Neuron (in vitro differentiated cells): ENCODE data around the gene TDP1.
"Not testable (repeated sequence)": the region's sequence is repeated elsewhere in the genome, so short reads cannot be mapped to it uniquely, and the experiment has no call there.

Experiments used
- H2AFZ ChIP-seq: one replicate; pipeline ENCODE4 v1.6.1; 2013; ENCODE audit warnings: low read depth, mild to moderate bottlenecking, inconsistent platforms, low read length, moderate library complexity
- H3K27me3 ChIP-seq: one replicate; pipeline ENCODE4 v1.6.1; 2013; ENCODE audit warnings: low read length; ENCODE audit not compliant: insufficient read depth
- H3K36me3 ChIP-seq: one replicate; pipeline ENCODE4 v1.6.1; 2013; ENCODE audit warnings: low read length; ENCODE audit not compliant: insufficient read depth
- H3K4me1 ChIP-seq: one replicate; pipeline ENCODE4 v1.6.1; 2013; ENCODE audit warnings: low read length; ENCODE audit not compliant: insufficient read depth
- H3K4me3 ChIP-seq: 2 replicates; pipeline ENCODE4 v1.5.1; 2013; ENCODE audit warnings: mild to moderate bottlenecking, low read length, moderate library complexity
- H3K9me3 ChIP-seq: one replicate; pipeline ENCODE4 v1.6.1; 2013; ENCODE audit warnings: low read length

The TDP1 gene

DNA sequence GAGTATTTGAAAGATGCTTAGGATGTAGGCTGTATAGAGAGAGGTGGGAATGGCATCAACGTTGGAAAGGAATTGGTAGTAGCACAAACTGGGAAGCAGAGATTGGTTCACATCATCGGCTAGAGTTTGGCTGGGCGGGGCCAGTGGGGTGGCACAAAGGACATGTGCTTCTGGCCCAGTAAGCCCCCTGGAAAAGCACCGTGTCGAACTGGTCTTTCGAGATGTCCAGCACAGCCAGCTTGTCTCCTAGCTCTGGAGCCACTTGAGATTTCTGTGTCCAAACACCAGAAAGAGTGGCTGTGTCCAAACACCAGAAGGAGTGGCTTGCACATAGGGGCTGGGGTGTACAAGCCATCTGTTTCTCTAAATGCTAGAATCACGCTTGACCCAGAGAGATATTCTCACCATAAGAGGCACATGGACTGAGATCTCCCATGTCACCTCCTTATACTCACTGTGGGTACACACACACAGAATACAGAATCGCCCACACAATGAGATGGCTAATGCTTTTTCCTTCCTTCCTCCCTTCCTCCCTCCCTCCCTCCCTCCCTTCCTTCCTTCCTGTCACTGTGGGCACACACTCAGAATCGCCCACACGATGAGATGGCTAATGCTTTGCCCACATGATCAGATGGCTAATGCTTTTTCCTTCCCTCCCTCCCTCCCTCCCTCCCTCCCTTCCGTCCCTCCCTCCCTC lies 64.2 kb downstream of the TDP1 start:
- Histone ChIP-seq H3K36me3 (peaks cover 68% of the 10 kb centered on the region), H3K4me3 (no peak overlapping the region), H3K9me3 (no peaks in the 10 kb centered on the region), H3K4me1 (no peaks in the 10 kb centered on the region), H2AFZ (no peak overlapping the region), H3K27me3 (no peaks in the 10 kb centered on the region)

DNA sequence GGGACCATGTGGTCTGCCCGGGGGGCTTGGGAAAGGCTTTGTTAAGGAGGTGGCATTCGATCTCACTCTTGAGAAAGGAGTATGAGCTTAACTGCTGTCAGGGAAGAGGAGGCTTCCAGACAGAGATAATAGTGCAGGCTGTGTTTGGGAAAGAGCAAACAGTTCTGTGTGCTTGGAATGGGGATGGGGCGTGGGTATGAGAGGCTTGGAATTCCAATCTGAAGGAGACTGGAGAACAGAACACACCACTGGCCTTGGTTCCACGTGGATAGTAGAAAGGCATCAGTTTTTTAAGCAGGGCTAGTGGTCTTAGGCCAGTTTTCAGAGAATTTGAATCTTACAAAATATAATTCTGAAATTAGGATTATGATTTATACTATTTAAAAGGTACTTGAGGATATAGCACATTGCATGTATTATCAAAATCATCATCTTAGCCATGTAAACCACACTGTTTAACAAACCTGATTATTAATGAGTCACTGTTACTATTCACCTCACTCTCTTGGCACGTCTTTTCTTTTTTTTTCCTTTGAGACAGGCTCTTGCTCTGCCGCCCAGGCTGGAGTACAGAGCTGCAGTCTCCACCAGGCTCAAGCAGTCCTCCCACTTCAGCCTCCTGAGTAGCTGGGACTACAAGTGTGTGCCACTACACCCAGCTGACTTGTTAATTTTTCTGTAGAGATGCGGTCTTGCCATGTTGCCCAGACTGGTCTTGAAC lies 67.6 kb downstream of the TDP1 start:
- no peaks in the 10 kb centered on the region for H3K27me3 ChIP-seq
- peaks cover 71% of the 10 kb centered on the region for H3K36me3 ChIP-seq
- H3K9me3 ChIP-seq: no peaks in the 10 kb centered on the region
- no peaks in the 10 kb centered on the region for H3K4me1 ChIP-seq
- H3K4me3 ChIP-seq: no peak overlapping the region
- no peak overlapping the region for H2AFZ ChIP-seq

DNA sequence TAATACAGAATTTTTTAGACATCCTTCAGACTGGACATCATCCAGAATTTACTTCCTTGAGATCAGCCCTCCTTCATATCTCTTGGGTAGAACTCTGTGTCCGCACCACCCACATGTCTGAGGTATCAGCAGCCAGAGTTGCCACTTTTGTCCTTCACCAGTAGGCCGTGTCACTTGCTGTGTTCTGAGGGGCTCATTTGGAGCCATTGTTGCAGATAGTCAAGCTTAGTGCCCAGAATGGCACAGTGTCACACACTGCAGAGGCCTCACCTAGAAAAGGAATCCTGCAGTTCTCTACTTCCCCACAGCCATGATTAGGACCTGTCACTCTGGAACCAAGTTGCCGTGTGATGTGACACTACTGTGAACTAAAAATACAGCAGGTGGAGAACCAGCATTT lies 69.2 kb downstream of the TDP1 start:
- Histone ChIP-seq H3K27me3 (no peaks in the 10 kb centered on the region), H3K36me3 (peaks cover 61% of the 10 kb centered on the region), H3K4me1 (no peaks in the 10 kb centered on the region), H3K4me3 (no peak overlapping the region), H2AFZ (no peak overlapping the region), H3K9me3 (peaks cover under 1% of the 10 kb centered on the region)

DNA sequence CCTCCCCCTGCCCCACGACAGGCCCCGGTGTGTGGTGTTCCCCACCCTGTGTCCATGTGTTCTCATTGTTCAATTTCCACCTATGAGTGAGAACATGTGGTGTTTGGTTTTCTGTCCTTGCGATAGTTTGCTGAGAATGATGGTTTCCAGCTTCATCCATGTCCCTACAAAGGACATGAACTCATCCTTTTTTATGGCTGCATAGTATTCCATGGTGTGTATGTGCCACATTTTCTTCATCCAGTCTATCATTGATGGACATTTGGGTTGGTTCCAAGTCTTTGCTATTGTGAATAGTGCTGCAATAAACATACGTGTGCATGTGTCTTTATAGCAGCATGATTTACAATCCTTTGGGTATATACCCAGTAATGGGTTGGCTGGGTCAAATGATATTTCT lies 70.9 kb downstream of the TDP1 start:
- H3K4me1 ChIP-seq, H2AFZ ChIP-seq, H3K4me3 ChIP-seq, H3K9me3 ChIP-seq, H3K27me3 ChIP-seq: not testable (repeated sequence)
- H3K36me3 ChIP-seq: peaks cover 57% of the 10 kb centered on the region

DNA sequence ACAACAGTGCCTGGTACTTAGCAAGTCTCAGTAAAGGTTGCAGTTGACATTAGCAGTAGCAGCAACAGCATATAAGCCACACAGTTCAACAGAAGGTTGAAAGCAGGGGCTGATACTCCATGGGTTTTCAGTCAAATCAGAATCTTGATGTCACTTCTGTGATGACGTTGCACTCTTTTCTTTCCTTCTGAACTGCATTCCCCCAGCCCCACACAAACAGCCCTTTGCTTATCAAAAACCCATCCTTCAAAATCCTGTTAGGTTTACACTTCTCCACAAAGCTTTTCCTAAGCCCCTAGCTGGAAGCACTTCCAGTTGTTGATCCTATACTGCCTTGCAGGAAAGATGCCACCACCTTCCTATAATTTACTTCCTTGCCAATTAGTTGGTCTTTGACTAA lies 72.1 kb downstream of the TDP1 start:
- H3K4me3 ChIP-seq: no peak overlapping the region
- peaks cover 54% of the 10 kb centered on the region for H3K36me3 ChIP-seq
- H2AFZ ChIP-seq: no peak overlapping the region
- H3K9me3 ChIP-seq: peaks cover 2% of the 10 kb centered on the region
- H3K4me1 ChIP-seq: no peaks in the 10 kb centered on the region
- H3K27me3 ChIP-seq: no peaks in the 10 kb centered on the region

DNA sequence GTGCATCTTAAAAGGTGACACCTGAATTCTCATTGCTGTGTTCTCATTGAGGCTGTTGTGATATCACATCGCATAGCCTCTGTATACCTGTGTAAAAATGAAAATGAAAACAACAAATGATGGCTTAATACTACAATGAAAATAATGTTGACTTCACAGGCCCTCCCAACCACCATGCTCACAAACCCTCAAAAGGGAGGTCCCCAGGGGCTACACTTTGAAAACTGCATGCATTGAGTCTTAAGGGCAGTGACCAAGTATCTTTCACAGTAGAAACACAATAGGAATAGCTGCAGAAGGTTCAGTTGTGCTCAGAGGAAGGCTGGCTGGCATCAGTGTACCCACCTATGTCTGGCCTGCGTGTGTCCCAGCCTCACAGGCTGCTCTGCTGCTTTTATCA lies 78.4 kb downstream of the TDP1 start:
- Histone ChIP-seq H2AFZ (no peak overlapping the region), H3K4me1 (no peaks in the 10 kb centered on the region), H3K36me3 (peaks cover 57% of the 10 kb centered on the region), H3K9me3 (peaks cover 2% of the 10 kb centered on the region), H3K4me3 (no peak overlapping the region), H3K27me3 (no peaks in the 10 kb centered on the region)

DNA sequence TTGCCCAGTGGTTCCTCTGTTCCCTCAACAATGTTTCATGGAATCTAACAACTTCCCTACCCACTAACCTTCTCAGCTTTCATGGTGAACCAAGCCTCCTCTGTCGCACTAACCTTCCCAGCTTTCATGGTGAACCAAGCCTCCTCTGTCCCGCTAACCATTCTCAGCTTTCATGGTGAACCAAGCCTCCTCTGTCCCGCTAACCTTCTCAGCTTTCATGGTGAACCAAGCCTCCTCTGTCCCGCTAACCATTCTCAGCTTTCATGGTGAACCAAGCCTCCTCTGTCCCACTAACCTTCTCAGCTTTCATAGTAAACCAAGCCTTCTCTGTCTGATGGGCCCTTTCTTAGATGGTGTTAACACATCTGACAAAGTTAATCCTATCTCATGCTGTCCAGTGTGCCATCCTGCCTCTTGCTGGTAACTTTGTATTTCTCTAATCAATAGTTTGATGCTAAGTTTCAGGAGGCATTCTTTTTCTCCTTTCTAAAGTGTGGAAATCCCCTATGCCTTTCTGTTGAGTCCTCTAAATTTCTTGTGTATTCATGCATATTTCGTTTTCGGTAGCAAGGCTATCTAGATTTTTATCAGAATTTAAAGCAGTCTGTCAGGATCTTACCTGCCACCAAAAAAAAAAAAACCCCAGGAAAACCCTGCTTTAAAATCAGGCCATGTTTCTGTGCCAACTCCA lies 79.3 kb downstream of the TDP1 start:
- no peak overlapping the region for H3K4me3 ChIP-seq
- H3K4me1 ChIP-seq: no peaks in the 10 kb centered on the region
- peaks cover 1% of the 10 kb centered on the region for H3K9me3 ChIP-seq
- H2AFZ ChIP-seq: no peak overlapping the region
- no peaks in the 10 kb centered on the region for H3K27me3 ChIP-seq
- H3K36me3 ChIP-seq: peaks cover 63% of the 10 kb centered on the region

DNA sequence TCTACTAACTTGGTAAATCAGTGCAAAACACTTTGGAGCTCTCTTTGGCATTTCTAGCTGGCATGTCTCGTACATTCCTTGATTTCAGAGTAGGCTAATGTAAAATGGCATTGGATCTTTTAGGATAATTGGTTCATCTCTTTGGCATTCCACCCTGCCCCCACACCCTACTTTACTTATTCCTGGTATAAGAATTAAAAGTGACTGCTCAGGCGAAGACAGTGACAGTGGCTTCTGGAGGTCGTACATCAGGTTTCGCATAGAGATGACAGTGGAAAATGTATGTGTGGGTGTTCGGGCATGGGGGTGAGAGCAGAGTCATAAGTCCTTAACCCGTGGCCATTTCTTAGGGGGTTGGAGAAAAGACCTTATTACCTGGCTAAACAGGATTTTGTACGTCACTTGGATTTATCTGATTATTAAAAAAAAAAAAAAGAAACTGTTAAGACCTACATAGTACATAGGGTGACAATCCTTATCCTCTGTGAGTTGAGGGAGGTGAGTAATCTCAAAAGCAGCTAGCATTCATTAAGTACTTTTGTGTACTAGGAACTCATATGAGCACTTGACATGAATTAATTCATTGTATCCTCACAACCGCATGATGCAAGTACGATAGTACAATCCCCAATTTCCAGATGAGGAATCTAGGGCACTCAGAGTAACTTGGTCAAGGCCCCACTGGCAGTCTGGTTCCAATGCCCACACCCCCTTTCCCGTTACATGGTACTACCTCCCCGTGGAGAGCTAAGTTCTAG lies 83.7 kb downstream of the TDP1 start:
- peaks cover 51% of the 10 kb centered on the region for H3K36me3 ChIP-seq
- H2AFZ ChIP-seq: no peak overlapping the region

DNA sequence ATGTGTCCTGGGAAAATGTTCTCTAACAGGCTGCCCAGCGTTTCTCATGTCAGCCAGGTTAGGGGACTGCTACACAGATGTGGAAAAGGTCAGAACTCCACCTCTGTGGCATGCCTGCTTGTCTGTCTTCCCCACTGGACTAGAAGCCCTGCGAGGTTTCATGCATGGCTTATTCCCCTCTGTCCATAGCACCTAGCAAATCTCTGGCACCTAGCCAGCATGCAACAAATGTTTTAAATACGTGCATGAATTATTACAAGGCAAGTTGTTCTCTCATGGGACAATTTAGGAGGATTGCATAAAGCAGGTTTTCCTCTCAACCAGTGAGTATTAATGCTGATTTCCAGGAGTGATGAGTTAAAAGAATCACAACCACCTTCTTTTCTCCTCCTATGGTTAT lies 84.7 kb downstream of the TDP1 start:
- no peaks in the 10 kb centered on the region for H3K27me3 ChIP-seq
- no peaks in the 10 kb centered on the region for H3K9me3 ChIP-seq
- no peaks in the 10 kb centered on the region for H3K4me1 ChIP-seq
- H3K4me3 ChIP-seq: no peak overlapping the region
- H3K36me3 ChIP-seq: peaks cover 52% of the 10 kb centered on the region
- H2AFZ ChIP-seq: no peak overlapping the region

More for the DNA sequence above, 83.7 kb downstream of the TDP1 start:
- Histone ChIP-seq H3K4me3 (no peak overlapping the region), H3K27me3 (no peaks in the 10 kb centered on the region), H3K4me1 (no peaks in the 10 kb centered on the region), H3K9me3 (no peaks in the 10 kb centered on the region)

DNA sequence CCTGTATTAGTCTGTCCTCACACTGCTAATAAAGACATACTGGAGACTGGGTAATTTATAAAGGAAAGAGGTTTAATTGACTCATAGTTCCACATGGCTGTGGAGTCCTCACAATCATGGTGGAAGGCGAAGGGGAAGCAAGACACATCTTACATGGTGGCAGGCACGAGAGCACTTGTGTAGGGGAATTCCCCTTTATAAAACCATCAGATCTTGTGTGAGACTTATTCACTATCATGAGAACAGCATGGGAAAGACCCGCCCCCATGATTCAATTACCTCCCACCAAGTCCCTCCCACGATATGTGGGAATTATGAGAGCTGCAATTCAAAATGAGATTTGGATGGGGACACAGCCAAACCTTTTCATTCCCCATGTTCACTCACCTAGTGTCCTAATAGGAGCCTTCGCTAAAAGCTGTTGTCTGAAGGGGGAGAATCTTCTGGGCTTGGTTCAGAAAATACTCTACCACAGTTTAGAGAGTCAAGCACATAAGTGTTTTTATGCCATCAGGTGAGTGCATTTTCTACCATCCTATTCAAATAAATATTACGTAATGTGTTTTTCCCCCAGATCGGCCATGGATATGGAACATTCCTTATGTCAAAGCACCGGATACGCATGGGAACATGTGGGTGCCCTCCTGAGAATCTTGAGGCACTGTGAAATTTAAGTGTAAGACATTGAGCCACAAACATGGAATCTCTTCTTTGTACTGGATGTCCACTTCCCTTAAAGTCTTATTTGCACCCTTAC lies 86.9 kb downstream of the TDP1 start:
- no peaks in the 10 kb centered on the region for H3K27me3 ChIP-seq
- H3K9me3 ChIP-seq: no peaks in the 10 kb centered on the region
- no peak overlapping the region for H3K4me3 ChIP-seq
- no peaks in the 10 kb centered on the region for H3K4me1 ChIP-seq
- peaks cover 37% of the 10 kb centered on the region for H3K36me3 ChIP-seq
- no peak overlapping the region for H2AFZ ChIP-seq

DNA sequence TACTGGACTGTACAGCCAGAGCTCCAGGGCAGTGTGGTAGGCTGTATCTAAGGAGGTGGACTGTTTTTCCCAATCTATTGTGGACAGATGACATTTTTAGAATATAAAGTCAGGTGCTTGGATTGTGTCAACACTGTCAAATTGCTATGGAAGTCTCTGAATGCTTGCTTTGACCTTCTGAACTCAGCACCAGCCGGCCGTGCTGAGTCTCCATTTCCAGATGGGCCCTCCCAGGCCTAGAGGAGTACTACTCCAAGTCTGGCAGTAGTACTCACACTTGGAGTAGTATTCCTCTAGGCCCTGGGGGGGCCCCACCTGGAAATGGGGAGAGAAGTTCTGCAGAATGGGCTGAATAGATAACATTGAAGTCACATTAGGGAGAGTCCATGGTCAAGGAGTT lies 89.9 kb downstream of the TDP1 start:
- Histone ChIP-seq H3K27me3 (no peaks in the 10 kb centered on the region), H3K36me3 (peaks cover 26% of the 10 kb centered on the region), H3K4me3 (no peak overlapping the region), H2AFZ (no peak overlapping the region), H3K9me3 (no peaks in the 10 kb centered on the region), H3K4me1 (no peaks in the 10 kb centered on the region)

DNA sequence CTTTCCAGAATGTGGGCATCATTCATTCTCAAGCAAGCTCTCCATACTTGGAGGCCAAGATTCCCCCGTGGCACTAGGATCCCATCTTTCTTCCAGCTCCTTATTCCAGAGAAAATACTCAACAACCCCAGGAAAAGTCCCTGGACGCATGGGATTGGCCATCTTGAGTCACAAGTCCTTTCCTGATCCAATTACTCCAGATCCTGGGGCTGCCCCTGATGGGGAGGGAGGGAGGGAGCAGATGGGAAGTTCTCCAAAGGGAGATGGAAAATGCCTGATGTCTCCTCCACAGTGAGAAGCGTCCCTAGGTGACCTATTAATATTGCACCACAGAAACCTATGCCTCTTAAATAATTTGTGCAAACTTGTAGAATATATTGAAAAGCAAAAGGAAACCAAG lies 93.7 kb downstream of the TDP1 start:
- peaks cover 9% of the 10 kb centered on the region for H3K36me3 ChIP-seq
- H3K4me1 ChIP-seq: no peaks in the 10 kb centered on the region
- no peak overlapping the region for H3K4me3 ChIP-seq
- no peaks in the 10 kb centered on the region for H3K9me3 ChIP-seq
- no peak overlapping the region for H2AFZ ChIP-seq
- H3K27me3 ChIP-seq: no peaks in the 10 kb centered on the region
